ENCODE data around the gene NUBP2.

Gene NUBP2

DNA sequence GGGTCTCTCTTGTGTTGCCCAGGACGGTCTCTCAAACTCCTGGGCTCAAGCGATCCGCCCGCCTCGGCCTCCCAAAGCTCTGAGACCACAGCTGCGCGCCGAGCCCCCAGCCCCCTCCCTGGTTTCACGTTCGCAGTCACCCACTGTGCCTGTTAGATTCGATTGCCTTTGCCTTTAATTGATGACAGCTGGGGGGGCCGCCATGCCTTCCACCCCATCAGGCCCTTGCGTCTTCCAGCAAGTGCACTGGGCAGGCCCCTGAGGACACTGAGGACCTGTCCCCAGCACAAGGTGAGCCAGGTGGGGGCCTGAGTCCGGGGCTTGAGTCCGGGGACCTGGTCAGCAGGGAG, 7.5 kb downstream of the NUBP2 start:
- no peak for TF ChIP-seq CTCF (conservative IDR thresholded peaks at IDR 0.05; ENCODE audit: low read length)
- no peak for TF ChIP-seq EZH2phosphoT487 (IDR thresholded peaks at IDR 0.05; ENCODE audit: borderline replicate concordance)
- Histone ChIP-seq H4K20me1 (ENCODE audit: insufficient read depth, low read length, poor library complexity, severe bottlenecking) (no peaks in the 10 kb centered on the region), H3K4me3 (ENCODE audit: low read length, poor library complexity, severe bottlenecking) (no peak overlapping the region), H3K27me3 (ENCODE audit: insufficient read depth, low read length, poor library complexity, severe bottlenecking) (no peaks in the 10 kb centered on the region), H3K79me2 (ENCODE audit: insufficient read depth, low read length) (peaks cover 10% of the 10 kb centered on the region; the same call in 1 of the 2 replicates), H3K9ac (ENCODE audit: low read depth, low read length, poor library complexity, severe bottlenecking) (no peak overlapping the region), H3K36me3 (ENCODE audit: insufficient read depth, low read length) (no peaks in the 10 kb centered on the region), H3K9me3 (ENCODE audit: insufficient read depth, low read depth, low read length) (no peaks in the 10 kb centered on the region), H3K4me2 (ENCODE audit: low read depth, low read length, poor library complexity, severe bottlenecking) (no peak overlapping the region), H3K9me2 (replicated peaks; ENCODE audit: low read depth, low read length) (no peaks in the 10 kb centered on the region), H2AFZ (ENCODE audit: low read length) (no peak overlapping the region), H3K4me1 (ENCODE audit: insufficient read depth, low read length, poor library complexity, severe bottlenecking) (no peaks in the 10 kb centered on the region), H3F3A (ENCODE audit: low read depth) (no peaks in the 10 kb centered on the region)

- H4K20me1 ChIP-seq (ENCODE audit: insufficient read depth, low read length, poor library complexity, severe bottlenecking) = no peaks in the 10 kb centered on the region
- TF ChIP-seq CTCF (conservative IDR thresholded peaks at IDR 0.05; ENCODE audit: low read length) (no peak), EZH2phosphoT487 (IDR thresholded peaks at IDR 0.05; ENCODE audit: borderline replicate concordance) (no peak)
- H3K36me3 ChIP-seq (ENCODE audit: insufficient read depth, low read length) = no peaks in the 10 kb centered on the region
Observed at GRCh38 chr16:1790611-1791255, 8.0 kb downstream of the NUBP2 start.

GRCh38 chr16:1791256-1791942, 8.6 kb downstream of the NUBP2 start:
- no peaks in the 10 kb centered on the region for H3F3A ChIP-seq (ENCODE audit: low read depth)
- H3K9ac ChIP-seq (ENCODE audit: low read depth, low read length, poor library complexity, severe bottlenecking) = no peak overlapping the region
- no peaks in the 10 kb centered on the region for H3K9me3 ChIP-seq (ENCODE audit: insufficient read depth, low read depth, low read length)
- H3K4me3 ChIP-seq (ENCODE audit: low read length, poor library complexity, severe bottlenecking) = no peak overlapping the region
- H2AFZ ChIP-seq (ENCODE audit: low read length) = no peak overlapping the region
- H3K36me3 ChIP-seq (ENCODE audit: insufficient read depth, low read length) = no peaks in the 10 kb centered on the region
- TF ChIP-seq EZH2phosphoT487 (IDR thresholded peaks at IDR 0.05; ENCODE audit: borderline replicate concordance) (no peak), CTCF (conservative IDR thresholded peaks at IDR 0.05; ENCODE audit: low read length) (no peak)
- no peaks in the 10 kb centered on the region for H4K20me1 ChIP-seq (ENCODE audit: insufficient read depth, low read length, poor library complexity, severe bottlenecking)
- H3K4me2 ChIP-seq (ENCODE audit: low read depth, low read length, poor library complexity, severe bottlenecking) = no peak overlapping the region
- H3K9me2 ChIP-seq (replicated peaks; ENCODE audit: low read depth, low read length) = no peaks in the 10 kb centered on the region
- no peaks in the 10 kb centered on the region for H3K4me1 ChIP-seq (ENCODE audit: insufficient read depth, low read length, poor library complexity, severe bottlenecking)
- H3K79me2 ChIP-seq (ENCODE audit: insufficient read depth, low read length) = no peaks in the 10 kb centered on the region
- no peaks in the 10 kb centered on the region for H3K27me3 ChIP-seq (ENCODE audit: insufficient read depth, low read length, poor library complexity, severe bottlenecking)

More at GRCh38 chr16:1790611-1791255, 8.0 kb downstream of the NUBP2 start:
- Histone ChIP-seq H3K9me2 (replicated peaks; ENCODE audit: low read depth, low read length) (no peaks in the 10 kb centered on the region), H3K9me3 (ENCODE audit: insufficient read depth, low read depth, low read length) (no peaks in the 10 kb centered on the region), H3K4me1 (ENCODE audit: insufficient read depth, low read length, poor library complexity, severe bottlenecking) (no peaks in the 10 kb centered on the region), H3K9ac (ENCODE audit: low read depth, low read length, poor library complexity, severe bottlenecking) (no peak overlapping the region), H3K4me2 (ENCODE audit: low read depth, low read length, poor library complexity, severe bottlenecking) (no peak overlapping the region), H3F3A (ENCODE audit: low read depth) (no peaks in the 10 kb centered on the region), H2AFZ (ENCODE audit: low read length) (no peak overlapping the region), H3K27me3 (ENCODE audit: insufficient read depth, low read length, poor library complexity, severe bottlenecking) (no peaks in the 10 kb centered on the region), H3K4me3 (ENCODE audit: low read length, poor library complexity, severe bottlenecking) (no peak overlapping the region), H3K79me2 (ENCODE audit: insufficient read depth, low read length) (peaks cover 5% of the 10 kb centered on the region; the same call in 1 of the 2 replicates)
